HCT116 (cell line): ENCODE results near the gene SEC22A.

Experiments used
- CTCF ChIP-seq, 3 experiments: fragments of 200-600 bp in 1 of 3; sonication (generic) in 1 of 3; IDR thresholded peaks in 2 of 3; conservative IDR thresholded peaks in 1 of 3; 2 replicates each; pipeline ENCODE4 v1.5.1; 2012 to 2017; ENCODE audit warnings: low read depth in 2 of 3, low read length in 2 of 3, antibody characterized with exemption in 1 of 3, borderline replicate concordance in 1 of 3, control low read depth in 1 of 3, mild to moderate bottlenecking in 1 of 3, mixed read lengths in 1 of 3, mixed run types in 1 of 3, moderate library complexity in 1 of 3; ENCODE audit not compliant: insufficient read depth in 1 of 3
- EZH2 ChIP-seq: fragments of 200-600 bp; sonication (generic); IDR thresholded peaks from 2 replicates; pipeline ENCODE4 v1.6.1; 2017; ENCODE audit warnings: antibody characterized with exemption, mixed run types
- EZH2phosphoT487 ChIP-seq: fragments of 200-600 bp; IDR thresholded peaks from 2 replicates; pipeline ENCODE4 v1.6.1; 2018; ENCODE audit warnings: antibody characterized with exemption, borderline replicate concordance
- POLR2A ChIP-seq: IDR thresholded peaks from 2 replicates; pipeline ENCODE4 v1.7.0; 2011; ENCODE audit warnings: borderline replicate concordance; ENCODE audit not compliant: insufficient read depth, insufficient read length; ENCODE audit errors: extremely low read depth
- REST ChIP-seq: IDR thresholded peaks from 2 replicates; pipeline ENCODE4 v1.6.1; 2012; ENCODE audit warnings: low read depth
- SIN3A ChIP-seq: IDR thresholded peaks from 2 replicates; pipeline ENCODE4 v1.6.1; 2012; ENCODE audit warnings: low read depth
- TCF7L2 ChIP-seq: IDR thresholded peaks from 2 replicates; pipeline ENCODE4 v1.7.0; 2011; ENCODE audit warnings: borderline replicate concordance, inconsistent platforms; ENCODE audit not compliant: insufficient read depth, insufficient read length; ENCODE audit errors: extremely low read depth

GRCh38 chr3:123289391-123290106, 87.8 kb downstream of the SEC22A start:
- no peak for TF ChIP-seq EZH2phosphoT487
- no peak for TF ChIP-seq EZH2
- TF ChIP-seq POLR2A, result no peak
- TF ChIP-seq CTCF (IDR thresholded peaks at IDR 0.05 in 2 of 3, conservative IDR thresholded peaks at IDR 0.05 in 1 of 3; ENCODE audit: borderline replicate concordance in 1 of 3, insufficient read depth in 1 of 3, low read depth in 2 of 3, low read length in 2 of 3), result no peak
- no peak for TF ChIP-seq REST
- TF ChIP-seq TCF7L2, result no peak
- TF ChIP-seq SIN3A, result no peak
